Fibroblast of peridontal ligament (primary cell): ENCODE data around the gene CLEC10A.
"Not testable (repeated sequence)": the region's sequence is repeated elsewhere in the genome, so short reads cannot be mapped to it uniquely, and the experiment has no call there.

ENCODE experiments used
- DNase-seq: peaks from one replicate; pipeline ENCODE4 v3.0.0-alpha.2; 2010; ENCODE audit errors: extremely low read depth

Gene CLEC10A

GRCh38 chr17:7108981-7109380 lies 28.9 kb upstream of the CLEC10A start:
- DNase-seq = no peak

- no peak for DNase-seq
Observed at GRCh38 chr17:7108560-7108925, 28.5 kb upstream of the CLEC10A start.

- DNase-seq = no peak
Observed at GRCh38 chr17:7107795-7108559, 27.9 kb upstream of the CLEC10A start.

GRCh38 chr17:7107012-7107754 lies 27.1 kb upstream of the CLEC10A start:
- DNase-seq = no peak

- DNase-seq = no peak
Observed at GRCh38 chr17:7102421-7102820, 22.4 kb upstream of the CLEC10A start.

GRCh38 chr17:7101531-7101930 lies 21.5 kb upstream of the CLEC10A start:
- DNase-seq = no peak

- DNase-seq = not testable (repeated sequence)
Observed at GRCh38 chr17:7100641-7101379, 20.8 kb upstream of the CLEC10A start.

- DNase-seq = no peak
Observed at GRCh38 chr17:7098802-7099459, 18.9 kb upstream of the CLEC10A start.

GRCh38 chr17:7097940-7098339 lies 17.9 kb upstream of the CLEC10A start:
- DNase-seq = peak; percentile 13

- no peak for DNase-seq
Observed at GRCh38 chr17:7095625-7096024, 15.6 kb upstream of the CLEC10A start.

- no peak for DNase-seq
Observed at GRCh38 chr17:7094652-7095019, 14.6 kb upstream of the CLEC10A start.

GRCh38 chr17:7091311-7092005 lies 11.4 kb upstream of the CLEC10A start:
- DNase-seq = not testable (repeated sequence)

- not testable (repeated sequence) for DNase-seq
Observed at GRCh38 chr17:7089570-7089969, 9.5 kb upstream of the CLEC10A start.

- not testable (repeated sequence) for DNase-seq
Observed at GRCh38 chr17:7088442-7088841, 8.4 kb upstream of the CLEC10A start.

- DNase-seq = peak; percentile 4
Observed at GRCh38 chr17:7084088-7084487, 4.0 kb upstream of the CLEC10A start.

- DNase-seq = no peak
Observed at GRCh38 chr17:7083592-7083991, 3.5 kb upstream of the CLEC10A start.

- DNase-seq = no peak
Observed at GRCh38 chr17:7081341-7082062, 1.5 kb upstream of the CLEC10A start.

- DNase-seq = no peak
Observed at GRCh38 chr17:7080456-7081041, 498 bp upstream of the CLEC10A start.

- DNase-seq = no peak
Observed at GRCh38 chr17:7078711-7079110, 1.3 kb downstream of the CLEC10A start.

GRCh38 chr17:7077911-7078546 lies 2.0 kb downstream of the CLEC10A start:
- no peak for DNase-seq
